NB4 (cell line): ENCODE results near the gene ALCAM.

Experiments used
- MYC ChIP-seq: IDR thresholded peaks from 2 replicates; pipeline ENCODE4 v1.6.1; 2011; ENCODE audit warnings: low read depth, low read length
- POLR2A ChIP-seq: IDR thresholded peaks from 2 replicates; pipeline ENCODE4 v1.6.1; 2011; ENCODE audit warnings: mild to moderate bottlenecking; ENCODE audit not compliant: insufficient read length; ENCODE audit errors: extremely low read depth
- TF ChIP-seq, protein P1 (sequence below): IDR thresholded peaks from one replicate; pipeline ENCODE4 v1.5.1; 2012; ENCODE audit warnings: low read depth, low read length

DNA sequence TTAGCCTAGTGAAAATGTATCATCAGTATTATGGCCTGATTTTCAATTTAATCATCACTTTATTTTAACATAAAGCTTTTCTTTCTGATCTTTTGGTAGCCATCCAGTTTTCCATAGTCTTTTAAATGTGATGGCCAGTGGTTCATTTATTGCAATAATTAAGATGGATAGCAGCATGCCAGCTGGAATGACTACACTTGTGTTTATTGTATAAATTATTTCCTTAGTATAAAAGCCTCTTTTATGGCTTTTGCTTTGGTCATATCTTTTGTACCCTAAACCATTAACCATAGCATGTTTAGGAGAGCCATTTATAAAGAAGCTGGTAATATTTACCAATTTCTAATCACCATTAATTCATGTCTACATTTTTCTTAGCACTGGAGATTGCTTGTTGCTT lies 31.7 kb downstream of the ALCAM start:
- TF ChIP-seq, protein P1, sequence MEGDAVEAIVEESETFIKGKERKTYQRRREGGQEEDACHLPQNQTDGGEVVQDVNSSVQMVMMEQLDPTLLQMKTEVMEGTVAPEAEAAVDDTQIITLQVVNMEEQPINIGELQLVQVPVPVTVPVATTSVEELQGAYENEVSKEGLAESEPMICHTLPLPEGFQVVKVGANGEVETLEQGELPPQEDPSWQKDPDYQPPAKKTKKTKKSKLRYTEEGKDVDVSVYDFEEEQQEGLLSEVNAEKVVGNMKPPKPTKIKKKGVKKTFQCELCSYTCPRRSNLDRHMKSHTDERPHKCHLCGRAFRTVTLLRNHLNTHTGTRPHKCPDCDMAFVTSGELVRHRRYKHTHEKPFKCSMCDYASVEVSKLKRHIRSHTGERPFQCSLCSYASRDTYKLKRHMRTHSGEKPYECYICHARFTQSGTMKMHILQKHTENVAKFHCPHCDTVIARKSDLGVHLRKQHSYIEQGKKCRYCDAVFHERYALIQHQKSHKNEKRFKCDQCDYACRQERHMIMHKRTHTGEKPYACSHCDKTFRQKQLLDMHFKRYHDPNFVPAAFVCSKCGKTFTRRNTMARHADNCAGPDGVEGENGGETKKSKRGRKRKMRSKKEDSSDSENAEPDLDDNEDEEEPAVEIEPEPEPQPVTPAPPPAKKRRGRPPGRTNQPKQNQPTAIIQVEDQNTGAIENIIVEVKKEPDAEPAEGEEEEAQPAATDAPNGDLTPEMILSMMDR: no peak
- TF ChIP-seq POLR2A (no peak), MYC (no peak)
